ENCODE measurements around the gene FAM222B. TPM values are rescaled to one million over a fixed set of nuclear protein-coding genes. Genes with fewer than 3 reads are reported as not detected.
A peak's percentile ranks its signal among the peaks of the same experiment; 100 is the strongest.

FAM222B gene, protein sequence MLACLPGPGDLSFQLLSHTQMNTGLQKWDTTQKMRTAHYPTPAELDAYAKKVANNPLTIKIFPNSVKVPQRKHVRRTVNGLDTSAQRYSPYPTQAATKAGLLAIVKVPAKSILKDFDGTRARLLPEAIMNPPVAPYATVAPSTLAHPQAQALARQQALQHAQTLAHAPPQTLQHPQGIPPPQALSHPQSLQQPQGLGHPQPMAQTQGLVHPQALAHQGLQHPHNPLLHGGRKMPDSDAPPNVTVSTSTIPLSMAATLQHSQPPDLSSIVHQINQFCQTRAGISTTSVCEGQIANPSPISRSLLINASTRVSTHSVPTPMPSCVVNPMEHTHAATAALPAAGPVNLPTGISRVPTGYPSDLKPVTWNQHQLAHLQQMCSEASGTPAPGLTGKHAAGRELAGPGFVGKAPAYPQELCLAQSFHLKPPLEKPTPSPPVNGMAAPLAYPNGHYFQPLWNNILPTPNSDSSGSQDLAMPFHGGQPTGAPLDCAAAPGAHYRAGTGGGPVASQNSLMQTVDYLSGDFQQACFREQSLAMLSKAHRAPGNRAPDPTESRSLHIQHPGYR
- 63.3 TPM for polyA plus RNA-seq (2013, experiment 1 of 2)
- 65.8 TPM for polyA plus RNA-seq (2013, experiment 2 of 2)

DNA sequence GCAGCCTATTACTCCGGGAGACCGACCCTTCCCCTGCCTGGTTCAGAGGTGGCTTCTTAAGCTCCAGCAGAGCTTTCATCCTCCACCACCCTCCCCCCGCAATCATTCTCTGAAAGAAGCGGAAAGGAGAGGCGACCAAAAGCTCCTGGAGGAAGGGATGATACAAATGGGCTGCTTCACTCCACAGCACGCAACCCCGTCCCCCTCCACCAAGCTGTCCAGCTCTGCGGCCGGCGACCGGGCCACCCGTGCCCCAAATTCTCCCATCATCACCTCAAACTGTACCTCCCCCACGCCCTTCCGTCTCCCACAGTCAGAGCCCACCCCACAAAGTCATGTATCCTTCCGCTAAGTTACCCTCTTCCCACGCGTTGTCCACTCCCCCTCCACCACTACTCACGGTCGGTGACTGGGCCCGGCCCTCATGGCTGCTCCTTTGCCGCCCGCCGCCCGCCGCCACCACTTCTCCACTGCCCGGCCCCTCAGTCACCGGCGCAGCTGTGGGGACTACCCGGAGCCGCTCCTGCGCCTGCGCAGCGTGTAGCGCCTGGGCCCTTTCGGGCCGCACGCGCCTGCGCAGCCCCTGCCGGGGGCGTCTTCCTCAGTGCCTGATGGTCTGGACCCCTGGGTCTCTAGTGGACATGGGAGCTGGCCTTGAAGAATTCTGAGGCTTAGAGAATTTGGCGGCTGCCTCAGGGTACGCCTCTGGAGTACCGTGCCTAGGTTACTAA is at the start of gene FAM222B:
Gene FAM222B, minus strand, starts transcription at position 509 of the 731 bp plus-strand sequence. CDS start 76,123 bp downstream, outside the sequence.
- Histone ChIP-seq H3K4me3 (ENCODE audit: low read length) (peak within 1 kb of the TSS; percentile 93), H3K18ac (ENCODE audit: low read length) (peak within 1 kb of the TSS; percentile 39), H2BK5ac (ENCODE audit: low read length) (peak within 1 kb of the TSS; percentile 49), H3K79me2 (ENCODE audit: control insufficient read depth, insufficient read depth, low read length) (peaks cover 27% of the 10 kb centered on the region), H3K27ac (ENCODE audit: low read depth, low read length) (peak within 1 kb of the TSS; percentile 65), H2BK120ac (ENCODE audit: low read depth, low read length) (no peak within 1 kb of the TSS), H2AK5ac (ENCODE audit: low read length) (no peak within 1 kb of the TSS), H4K8ac (ENCODE audit: low read depth, low read length) (peak within 1 kb of the TSS; percentile 87), H3K56ac (ENCODE audit: low read length) (peak within 1 kb of the TSS; percentile 99), H3K36me3 (ENCODE audit: control insufficient read depth, insufficient read depth, low read length) (no peaks in the 10 kb centered on the region), H4K5ac (ENCODE audit: low read length) (no peak within 1 kb of the TSS), H2BK15ac (replicated peaks; ENCODE audit: low read depth) (no peak within 1 kb of the TSS), H3K4me1 (ENCODE audit: control insufficient read depth, low read depth, low read length) (peaks cover 2% of the 10 kb centered on the region), H3K23ac (ENCODE audit: low read length) (no peak within 1 kb of the TSS), H3K4ac (ENCODE audit: low read depth, low read length) (no peak within 1 kb of the TSS), H3K4me2 (ENCODE audit: low read length) (peak within 1 kb of the TSS; percentile 78), H3K79me1 (ENCODE audit: low read length) (peaks cover 2% of the 10 kb centered on the region), H3K27me3 (ENCODE audit: insufficient read depth, low read length, poor library complexity) (no peaks in the 10 kb centered on the region), H3K9ac (ENCODE audit: low read length) (peak within 1 kb of the TSS; percentile 95)
- DNase-seq, result peak; percentile 94
- no CpG with 5 or more reads among the region's 44 CpGs for WGBS (ENCODE audit: extremely low coverage, insufficient coverage, low lambda C conversion rate)

DNA sequence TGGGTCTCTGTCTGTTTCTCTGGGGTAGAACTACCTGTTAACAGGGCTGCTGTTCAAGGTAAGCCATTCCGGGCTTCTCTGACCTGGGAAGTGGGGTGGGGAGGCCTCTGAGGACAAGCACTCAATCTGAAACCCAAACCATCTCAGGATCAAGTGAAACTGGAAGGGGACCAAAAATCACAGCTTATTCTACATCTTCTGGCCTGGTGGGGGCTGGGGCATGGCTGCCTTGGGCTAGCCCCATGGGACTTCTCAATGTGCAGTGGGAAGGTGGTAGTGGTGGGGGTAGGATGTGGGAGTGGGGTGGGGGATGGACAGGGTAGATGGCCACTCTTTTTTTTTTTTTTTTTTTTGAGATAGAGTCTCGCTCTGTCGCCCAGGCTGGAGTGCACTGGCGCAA is 49.4 kb upstream of the FAM222B start:
- Histone ChIP-seq H4K8ac (ENCODE audit: low read depth, low read length) (no peak overlapping the region), H2BK5ac (ENCODE audit: low read length) (no peak overlapping the region), H2AK5ac (ENCODE audit: low read length) (no peak overlapping the region), H3K79me1 (ENCODE audit: low read length) (peaks cover 4% of the 10 kb centered on the region), H3K27me3 (ENCODE audit: insufficient read depth, low read length, poor library complexity) (no peaks in the 10 kb centered on the region), H3K4me1 (ENCODE audit: control insufficient read depth, low read depth, low read length) (peaks cover 4% of the 10 kb centered on the region), H3K36me3 (ENCODE audit: control insufficient read depth, insufficient read depth, low read length) (no peaks in the 10 kb centered on the region), H2BK15ac (replicated peaks; ENCODE audit: low read depth) (no peak overlapping the region), H3K4me2 (ENCODE audit: low read length) (no peak overlapping the region), H3K4ac (ENCODE audit: low read depth, low read length) (no peak overlapping the region), H2BK120ac (ENCODE audit: low read depth, low read length) (no peak overlapping the region), H3K56ac (ENCODE audit: low read length) (no peak overlapping the region), H3K27ac (ENCODE audit: low read depth, low read length) (no peak overlapping the region), H3K4me3 (ENCODE audit: low read length) (no peak overlapping the region), H3K9ac (ENCODE audit: low read length) (no peak overlapping the region), H3K79me2 (ENCODE audit: control insufficient read depth, insufficient read depth, low read length) (no peaks in the 10 kb centered on the region), H3K18ac (ENCODE audit: low read length) (no peak overlapping the region), H4K5ac (ENCODE audit: low read length) (no peak overlapping the region), H3K23ac (ENCODE audit: low read length) (no peak overlapping the region)
- DNase-seq, result no peak
- no CpG with 5 or more reads among the region's 4 CpGs for WGBS (ENCODE audit: extremely low coverage, insufficient coverage, low lambda C conversion rate)

DNA sequence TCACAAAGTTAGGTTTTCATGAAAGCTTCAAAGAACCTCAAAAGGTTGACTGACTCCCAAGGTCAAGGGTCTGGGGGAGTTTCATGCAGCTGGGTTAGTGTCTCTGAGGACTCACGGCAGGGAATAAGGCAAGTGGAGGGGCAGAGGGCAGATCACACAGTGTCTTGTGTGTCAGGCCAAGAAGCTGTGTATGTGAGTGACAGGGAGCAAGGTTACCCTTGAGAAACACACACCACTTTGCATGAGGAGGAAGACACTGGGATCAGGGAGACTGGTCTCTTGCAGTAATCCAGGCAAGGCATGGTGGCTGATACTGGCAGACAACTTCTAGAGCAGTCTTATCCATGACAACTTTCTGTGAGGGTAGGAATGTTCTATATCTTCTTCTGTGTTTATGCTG is 48.6 kb upstream of the FAM222B start:
- WGBS (ENCODE audit: extremely low coverage, insufficient coverage, low lambda C conversion rate), result no CpG with 5 or more reads among the region's 1 CpG

DNA sequence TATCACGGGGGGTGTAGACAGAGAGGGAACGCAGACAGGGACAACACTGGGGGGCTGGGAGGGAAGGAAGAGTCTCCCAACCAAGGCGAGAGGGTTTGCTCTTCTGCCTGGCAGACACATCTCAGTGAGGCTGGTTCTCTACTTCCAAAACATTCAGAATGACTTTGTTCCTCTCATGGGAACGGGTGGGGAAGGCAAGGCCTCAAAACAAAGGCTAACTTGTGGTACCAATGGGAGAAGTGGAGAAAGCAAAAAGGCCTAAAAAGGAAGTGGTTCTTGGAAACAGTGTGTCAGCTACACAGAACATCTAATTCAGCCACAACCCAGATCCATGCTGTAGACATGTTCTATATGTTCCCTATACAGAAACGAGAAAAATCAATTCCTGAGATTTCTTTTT is 47.4 kb upstream of the FAM222B start:
- Histone ChIP-seq H2BK120ac (ENCODE audit: low read depth, low read length) (no peak overlapping the region), H4K5ac (ENCODE audit: low read length) (no peak overlapping the region), H3K36me3 (ENCODE audit: control insufficient read depth, insufficient read depth, low read length) (no peaks in the 10 kb centered on the region), H3K27me3 (ENCODE audit: insufficient read depth, low read length, poor library complexity) (no peaks in the 10 kb centered on the region), H3K18ac (ENCODE audit: low read length) (no peak overlapping the region), H3K4me3 (ENCODE audit: low read length) (no peak overlapping the region), H3K79me2 (ENCODE audit: control insufficient read depth, insufficient read depth, low read length) (no peaks in the 10 kb centered on the region), H3K9ac (ENCODE audit: low read length) (no peak overlapping the region), H3K79me1 (ENCODE audit: low read length) (no peaks in the 10 kb centered on the region), H2BK15ac (replicated peaks; ENCODE audit: low read depth) (no peak overlapping the region), H3K4me1 (ENCODE audit: control insufficient read depth, low read depth, low read length) (no peaks in the 10 kb centered on the region), H2AK5ac (ENCODE audit: low read length) (no peak overlapping the region), H3K4me2 (ENCODE audit: low read length) (no peak overlapping the region), H3K4ac (ENCODE audit: low read depth, low read length) (no peak overlapping the region), H4K8ac (ENCODE audit: low read depth, low read length) (no peak overlapping the region), H3K27ac (ENCODE audit: low read depth, low read length) (no peak overlapping the region), H2BK5ac (ENCODE audit: low read length) (no peak overlapping the region), H3K23ac (ENCODE audit: low read length) (no peak overlapping the region), H3K56ac (ENCODE audit: low read length) (no peak overlapping the region)
- DNase-seq, result no peak
- no CpG with 5 or more reads among the region's 5 CpGs for WGBS (ENCODE audit: extremely low coverage, insufficient coverage, low lambda C conversion rate)

More for the DNA sequence above, 48.6 kb upstream of the FAM222B start:
- Histone ChIP-seq H2BK120ac (ENCODE audit: low read depth, low read length) (no peak overlapping the region), H3K27ac (ENCODE audit: low read depth, low read length) (no peak overlapping the region), H3K27me3 (ENCODE audit: insufficient read depth, low read length, poor library complexity) (no peaks in the 10 kb centered on the region), H2BK5ac (ENCODE audit: low read length) (no peak overlapping the region), H3K4ac (ENCODE audit: low read depth, low read length) (no peak overlapping the region), H3K4me3 (ENCODE audit: low read length) (no peak overlapping the region), H3K56ac (ENCODE audit: low read length) (no peak overlapping the region), H3K36me3 (ENCODE audit: control insufficient read depth, insufficient read depth, low read length) (no peaks in the 10 kb centered on the region), H3K4me1 (ENCODE audit: control insufficient read depth, low read depth, low read length) (peaks cover 2% of the 10 kb centered on the region), H3K4me2 (ENCODE audit: low read length) (no peak overlapping the region), H3K79me2 (ENCODE audit: control insufficient read depth, insufficient read depth, low read length) (no peaks in the 10 kb centered on the region), H3K18ac (ENCODE audit: low read length) (no peak overlapping the region), H4K5ac (ENCODE audit: low read length) (no peak overlapping the region), H3K23ac (ENCODE audit: low read length) (no peak overlapping the region), H3K9ac (ENCODE audit: low read length) (no peak overlapping the region), H2AK5ac (ENCODE audit: low read length) (no peak overlapping the region), H4K8ac (ENCODE audit: low read depth, low read length) (no peak overlapping the region), H3K79me1 (ENCODE audit: low read length) (peaks cover under 1% of the 10 kb centered on the region), H2BK15ac (replicated peaks; ENCODE audit: low read depth) (no peak overlapping the region)
- DNase-seq, result no peak

DNA sequence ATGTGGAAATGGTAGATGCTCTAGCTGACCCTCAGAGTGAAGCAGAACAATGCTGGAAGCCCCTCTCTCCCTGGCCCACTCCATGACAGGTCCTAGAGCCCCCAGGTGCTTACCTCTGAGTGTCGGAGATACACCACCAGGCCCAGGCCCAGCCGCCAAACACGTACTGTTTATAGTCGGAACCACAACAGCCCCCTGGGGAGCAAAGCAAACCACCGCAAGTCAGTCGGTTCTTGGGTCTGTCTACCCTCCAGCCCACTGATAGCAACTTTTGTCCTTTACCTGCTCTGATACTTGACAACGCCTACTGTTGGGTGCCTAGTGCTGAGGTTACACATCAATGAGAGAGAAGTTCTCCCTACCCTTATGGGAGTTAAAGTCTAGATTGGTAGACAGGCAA is 46.2 kb upstream of the FAM222B start:
- no peak overlapping the region for H2AK5ac ChIP-seq (ENCODE audit: low read length)
- H3K9ac ChIP-seq (ENCODE audit: low read length), result no peak overlapping the region
- H3K79me1 ChIP-seq (ENCODE audit: low read length), result no peaks in the 10 kb centered on the region
- no peak overlapping the region for H3K4me2 ChIP-seq (ENCODE audit: low read length)
- H3K36me3 ChIP-seq (ENCODE audit: control insufficient read depth, insufficient read depth, low read length), result no peaks in the 10 kb centered on the region
- H2BK15ac ChIP-seq (replicated peaks; ENCODE audit: low read depth), result no peak overlapping the region
- no peak overlapping the region for H2BK120ac ChIP-seq (ENCODE audit: low read depth, low read length)
- H3K79me2 ChIP-seq (ENCODE audit: control insufficient read depth, insufficient read depth, low read length), result no peaks in the 10 kb centered on the region
- H3K23ac ChIP-seq (ENCODE audit: low read length), result no peak overlapping the region
- DNase-seq, result no peak
- H3K18ac ChIP-seq (ENCODE audit: low read length), result no peak overlapping the region
- H3K27me3 ChIP-seq (ENCODE audit: insufficient read depth, low read length, poor library complexity), result no peaks in the 10 kb centered on the region
- no peak overlapping the region for H3K4me3 ChIP-seq (ENCODE audit: low read length)
- no peak overlapping the region for H4K8ac ChIP-seq (ENCODE audit: low read depth, low read length)
- no peak overlapping the region for H2BK5ac ChIP-seq (ENCODE audit: low read length)
- H3K27ac ChIP-seq (ENCODE audit: low read depth, low read length), result no peak overlapping the region
- no peaks in the 10 kb centered on the region for H3K4me1 ChIP-seq (ENCODE audit: control insufficient read depth, low read depth, low read length)
- no peak overlapping the region for H3K4ac ChIP-seq (ENCODE audit: low read depth, low read length)
- H3K56ac ChIP-seq (ENCODE audit: low read length), result no peak overlapping the region
- WGBS (ENCODE audit: extremely low coverage, insufficient coverage, low lambda C conversion rate), result no CpG with 5 or more reads among the region's 7 CpGs
- H4K5ac ChIP-seq (ENCODE audit: low read length), result no peak overlapping the region
